Breast epithelium (tissue), 4 donors: ENCODE results near the gene LMX1A. TPM values are rescaled to one million over a fixed set of nuclear protein-coding genes. Genes with fewer than 3 reads are reported as not detected.

Experiments
- DNase-seq, 2 donors: peaks; one replicate each; pipeline ENCODE4 v3.0.0-alpha.2; 2019; ENCODE audit warnings: low spot score in 2 of 2
- H3K27ac ChIP-seq, 2 donors: fragments of 200-600 bp; sonication (generic) in 1 of 2; one replicate each; pipeline ENCODE4 v1.5.1; 2016 to 2019; ENCODE audit warnings: mild to moderate bottlenecking in 1 of 2
- H3K27me3 ChIP-seq, 2 donors: fragments of 200-600 bp; sonication (generic) in 1 of 2; one replicate each; pipeline versions ENCODE4 v1.5.1 to v1.6.0; 2017 to 2019; ENCODE audit warnings: control low read depth in 1 of 2, mild to moderate bottlenecking in 1 of 2
- H3K36me3 ChIP-seq: fragments of 200-600 bp; one replicate; pipeline ENCODE4 v1.5.1; 2019
- H3K4me1 ChIP-seq, 2 donors: fragments of 200-600 bp; sonication (generic); one replicate each; pipeline ENCODE4 v1.5.1; 2016 to 2019; ENCODE audit warnings: control low read depth in 1 of 2
- H3K4me3 ChIP-seq, 3 donors: fragments of 200-600 bp; sonication (generic); 1 replicate in 2 of 3; 2 replicates in 1 of 3; pipeline ENCODE4 v1.5.1; 2016 to 2019; ENCODE audit warnings: mild to moderate bottlenecking in 3 of 3, moderate library complexity in 2 of 3
- H3K9me3 ChIP-seq, 2 donors: fragments of 200-600 bp; sonication (generic) in 1 of 2; one replicate each; pipeline ENCODE4 v1.5.1; 2016 to 2019; ENCODE audit warnings: control low read depth in 1 of 2
- CTCF ChIP-seq, 3 donors: fragments of 450-650 bp; IDR thresholded peaks; one replicate each; pipeline ENCODE4 v1.5.1; 2016 to 2017; ENCODE audit warnings: antibody characterized with exemption in 3 of 3, mild to moderate bottlenecking in 3 of 3, moderate library complexity in 3 of 3
- POLR2A ChIP-seq: fragments of 450-650 bp; IDR thresholded peaks from one replicate; pipeline ENCODE4 v1.6.1; 2016; ENCODE audit warnings: antibody characterized with exemption, mild to moderate bottlenecking, moderate library complexity
- POLR2AphosphoS5 ChIP-seq, 3 donors: sonication (generic); formaldehyde crosslinking; IDR thresholded peaks; one replicate each; pipeline ENCODE4 v1.6.1; 2017; ENCODE audit warnings: antibody characterized with exemption in 3 of 3
- intact Hi-C: fragments of 100-400 bp; cut with DNase I; formaldehyde crosslinking; loops from one replicate; pipeline ENCODE4 v1.15.1; 2023; ENCODE audit warnings: low total_unique reads
- total RNA-seq, 3 donors: library from RNA; depleted of rRNA; stranded (reverse); fragments of >200 nt; gene quantifications; one replicate each; pipeline ENCODE4 v1.1.0, GENCODE V29; 2016

Gene LMX1A
- total RNA-seq, 3 donors from 2014 or later = 1.3 TPM; not detected in 2

- H3K4me1 ChIP-seq = peaks cover 0 to 3% of the 10 kb centered on the region in 2 donors
- no peaks in the 10 kb centered on the region for H3K9me3 ChIP-seq
- intact Hi-C loops = no loop called here
- H3K27me3 ChIP-seq = peaks cover 0 to 83% of the 10 kb centered on the region in 2 donors
- H3K4me3 ChIP-seq = no peak overlapping the region
- no peaks in the 10 kb centered on the region for H3K36me3 ChIP-seq
- no peak for DNase-seq
- H3K27ac ChIP-seq = no peak overlapping the region
- TF ChIP-seq CTCF (IDR thresholded peaks at IDR 0.05) (no peak), POLR2AphosphoS5 (IDR thresholded peaks at IDR 0.05) (no peak), POLR2A (no peak)
These were observed 5.7 kb downstream of the LMX1A start for GRCh38 chr1:165350840-165351239.

- intact Hi-C loops = no loop called here
- Histone ChIP-seq H3K4me3 (no peak overlapping the region), H3K27ac (no peak overlapping the region), H3K27me3 (peaks cover 0 to 35% of the 10 kb centered on the region in 2 donors), H3K9me3 (no peaks in the 10 kb centered on the region), H3K36me3 (no peaks in the 10 kb centered on the region), H3K4me1 (no peaks in the 10 kb centered on the region)
- DNase-seq = no peak
- TF ChIP-seq POLR2AphosphoS5 (IDR thresholded peaks at IDR 0.05) (no peak), POLR2A (no peak), CTCF (IDR thresholded peaks at IDR 0.05) (no peak)
These were observed 11.0 kb downstream of the LMX1A start for GRCh38 chr1:165345502-165345901.

- intact Hi-C loops = no loop called here
These were observed 11.8 kb downstream of the LMX1A start for GRCh38 chr1:165344736-165345135.

GRCh38 chr1:165344198-165344597 lies 12.3 kb downstream of the LMX1A start:
- Histone ChIP-seq H3K36me3 (no peaks in the 10 kb centered on the region), H3K27ac (no peak overlapping the region), H3K4me3 (no peak overlapping the region), H3K4me1 (no peaks in the 10 kb centered on the region), H3K9me3 (no peaks in the 10 kb centered on the region), H3K27me3 (peaks cover 0 to 22% of the 10 kb centered on the region in 2 donors)
- intact Hi-C loops = no loop called here
- TF ChIP-seq CTCF (IDR thresholded peaks at IDR 0.05) (no peak), POLR2AphosphoS5 (IDR thresholded peaks at IDR 0.05) (no peak), POLR2A (no peak)
- no peak for DNase-seq

More at GRCh38 chr1:165344736-165345135, 11.8 kb downstream of the LMX1A start:
- no peak for TF ChIP-seq POLR2AphosphoS5 (IDR thresholded peaks at IDR 0.05)
- no peak for TF ChIP-seq CTCF (IDR thresholded peaks at IDR 0.05)
- no peak for TF ChIP-seq POLR2A
- Histone ChIP-seq H3K4me1 (no peaks in the 10 kb centered on the region), H3K27me3 (peaks cover 0 to 27% of the 10 kb centered on the region in 2 donors), H3K9me3 (no peaks in the 10 kb centered on the region), H3K36me3 (no peaks in the 10 kb centered on the region), H3K27ac (no peak overlapping the region), H3K4me3 (no peak overlapping the region)
- DNase-seq = no peak

GRCh38 chr1:165342587-165342986 lies 13.9 kb downstream of the LMX1A start:
- no peak overlapping the region for H3K4me3 ChIP-seq
- H3K9me3 ChIP-seq = no peaks in the 10 kb centered on the region
- no peak overlapping the region for H3K27ac ChIP-seq
- DNase-seq = no peak
- peaks cover 0 to 18% of the 10 kb centered on the region in 2 donors for H3K27me3 ChIP-seq
- intact Hi-C loops = no loop called here
- H3K4me1 ChIP-seq = no peaks in the 10 kb centered on the region
- no peak for TF ChIP-seq POLR2AphosphoS5 (IDR thresholded peaks at IDR 0.05)
- H3K36me3 ChIP-seq = no peaks in the 10 kb centered on the region

- intact Hi-C loops = no loop called here
These were observed 14.3 kb downstream of the LMX1A start for GRCh38 chr1:165342168-165342567.

More at GRCh38 chr1:165342168-165342567, 14.3 kb downstream of the LMX1A start:
- Histone ChIP-seq H3K27ac (no peak overlapping the region), H3K9me3 (no peaks in the 10 kb centered on the region), H3K27me3 (peaks cover 0 to 16% of the 10 kb centered on the region in 2 donors), H3K4me3 (no peak overlapping the region), H3K4me1 (no peaks in the 10 kb centered on the region), H3K36me3 (no peaks in the 10 kb centered on the region)
- TF ChIP-seq CTCF (IDR thresholded peaks at IDR 0.05) (no peak), POLR2A (no peak), POLR2AphosphoS5 (IDR thresholded peaks at IDR 0.05) (no peak)
- DNase-seq = no peak
